Stimulated activated CD4-positive, alpha-beta T cell treated with anti-CD3 and anti-CD28 coated beads, TNF-alpha, amount 100 ng/mL, for 1 hour (primary cell): ENCODE measurements around the gene CILP2.

Experiments
- DNase-seq, 3 donors: peaks; one replicate each; pipeline ENCODE4 v3.0.0-alpha.2; 2020; ENCODE audit warnings: low read depth in 3 of 3, low spot score in 1 of 3

Gene CILP2, protein sequence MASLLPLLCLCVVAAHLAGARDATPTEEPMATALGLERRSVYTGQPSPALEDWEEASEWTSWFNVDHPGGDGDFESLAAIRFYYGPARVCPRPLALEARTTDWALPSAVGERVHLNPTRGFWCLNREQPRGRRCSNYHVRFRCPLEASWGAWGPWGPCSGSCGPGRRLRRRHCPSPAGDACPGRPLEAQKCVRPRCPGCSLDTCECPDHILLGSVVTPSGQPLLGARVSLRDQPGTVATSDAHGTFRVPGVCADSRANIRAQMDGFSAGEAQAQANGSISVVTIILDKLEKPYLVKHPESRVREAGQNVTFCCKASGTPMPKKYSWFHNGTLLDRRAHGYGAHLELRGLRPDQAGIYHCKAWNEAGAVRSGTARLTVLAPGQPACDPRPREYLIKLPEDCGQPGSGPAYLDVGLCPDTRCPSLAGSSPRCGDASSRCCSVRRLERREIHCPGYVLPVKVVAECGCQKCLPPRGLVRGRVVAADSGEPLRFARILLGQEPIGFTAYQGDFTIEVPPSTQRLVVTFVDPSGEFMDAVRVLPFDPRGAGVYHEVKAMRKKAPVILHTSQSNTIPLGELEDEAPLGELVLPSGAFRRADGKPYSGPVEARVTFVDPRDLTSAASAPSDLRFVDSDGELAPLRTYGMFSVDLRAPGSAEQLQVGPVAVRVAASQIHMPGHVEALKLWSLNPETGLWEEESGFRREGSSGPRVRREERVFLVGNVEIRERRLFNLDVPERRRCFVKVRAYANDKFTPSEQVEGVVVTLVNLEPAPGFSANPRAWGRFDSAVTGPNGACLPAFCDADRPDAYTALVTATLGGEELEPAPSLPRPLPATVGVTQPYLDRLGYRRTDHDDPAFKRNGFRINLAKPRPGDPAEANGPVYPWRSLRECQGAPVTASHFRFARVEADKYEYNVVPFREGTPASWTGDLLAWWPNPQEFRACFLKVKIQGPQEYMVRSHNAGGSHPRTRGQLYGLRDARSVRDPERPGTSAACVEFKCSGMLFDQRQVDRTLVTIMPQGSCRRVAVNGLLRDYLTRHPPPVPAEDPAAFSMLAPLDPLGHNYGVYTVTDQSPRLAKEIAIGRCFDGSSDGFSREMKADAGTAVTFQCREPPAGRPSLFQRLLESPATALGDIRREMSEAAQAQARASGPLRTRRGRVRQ

DNA sequence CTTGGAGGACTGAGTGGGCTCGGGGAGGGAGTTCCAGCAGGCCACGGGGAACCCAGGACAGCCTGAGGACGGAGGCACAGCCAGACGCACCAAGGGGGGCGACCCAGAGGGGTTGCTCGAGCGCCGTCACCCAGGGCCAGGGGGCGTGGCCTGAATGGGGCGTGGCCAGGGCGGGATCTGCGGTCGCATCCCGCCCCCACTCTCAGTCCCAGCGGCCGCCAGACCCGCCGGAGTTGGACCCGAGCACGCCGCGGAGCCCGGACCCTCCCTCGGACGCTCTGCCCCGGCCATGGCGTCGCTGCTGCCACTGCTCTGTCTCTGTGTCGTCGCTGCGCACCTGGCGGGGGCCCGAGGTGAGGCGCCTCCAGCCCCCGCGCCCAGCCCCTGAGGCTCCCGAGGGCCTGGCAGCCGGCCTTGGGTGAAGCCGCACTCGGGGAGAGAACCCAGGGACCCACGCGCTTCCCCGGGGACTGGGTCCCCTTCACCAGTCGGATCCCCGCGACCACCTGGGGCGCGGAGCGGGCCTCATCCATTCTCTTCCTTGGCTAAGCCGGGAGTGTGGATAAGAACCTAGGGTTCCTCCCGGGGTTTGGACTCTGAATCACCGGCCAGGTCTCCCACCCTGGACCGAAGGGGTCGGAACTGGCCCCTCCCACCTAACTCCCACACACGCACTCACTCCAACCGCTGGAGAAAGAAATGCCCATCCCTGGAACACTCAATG is at the start of gene CILP2:
CILP2 (plus strand) TSS at position 205 of the 724 bp plus-strand sequence; CDS start at position 290, 85 bp downstream.
- DNase-seq = no peak

DNA sequence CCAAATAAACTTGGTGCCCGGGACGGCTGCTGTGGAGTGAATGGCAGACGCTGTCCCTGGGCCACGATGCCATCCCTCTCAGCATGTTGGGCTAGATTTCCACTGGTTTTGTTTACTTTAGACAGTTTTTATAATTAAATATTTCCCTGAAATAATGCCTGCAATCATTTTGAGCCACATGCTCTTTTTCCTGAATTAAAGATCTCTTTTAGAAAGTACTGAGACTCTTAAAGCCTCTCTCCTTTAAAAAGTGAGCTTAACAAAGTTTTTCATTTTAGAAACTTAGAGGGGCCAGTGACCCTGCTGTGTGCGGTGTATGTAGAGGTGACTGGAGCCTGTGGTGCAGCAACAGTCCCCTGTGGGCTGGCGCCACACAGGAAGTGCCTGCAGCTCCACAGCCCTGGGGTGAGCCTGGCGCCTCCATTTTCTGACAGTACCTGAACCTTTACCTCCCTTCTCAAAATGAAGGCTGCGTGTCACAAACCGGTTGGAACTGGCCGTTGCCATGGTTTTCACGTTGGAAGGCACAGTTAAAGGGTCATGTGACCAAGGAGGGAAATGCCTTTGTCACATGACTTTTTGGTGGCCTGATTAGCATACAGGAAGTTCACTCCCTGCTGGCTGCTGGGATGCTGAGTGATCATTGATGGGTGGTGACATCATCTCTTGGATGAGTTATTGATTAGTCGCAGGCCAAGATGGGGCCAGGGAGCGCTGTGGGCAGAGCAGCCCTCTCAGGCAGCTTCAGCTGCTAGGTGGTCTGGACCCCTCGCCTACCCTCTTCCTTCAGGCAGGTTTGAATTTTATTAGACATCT is 49.0 kb upstream of the CILP2 start:
- peak; percentile 59 to 75 (median 70) for DNase-seq

DNA sequence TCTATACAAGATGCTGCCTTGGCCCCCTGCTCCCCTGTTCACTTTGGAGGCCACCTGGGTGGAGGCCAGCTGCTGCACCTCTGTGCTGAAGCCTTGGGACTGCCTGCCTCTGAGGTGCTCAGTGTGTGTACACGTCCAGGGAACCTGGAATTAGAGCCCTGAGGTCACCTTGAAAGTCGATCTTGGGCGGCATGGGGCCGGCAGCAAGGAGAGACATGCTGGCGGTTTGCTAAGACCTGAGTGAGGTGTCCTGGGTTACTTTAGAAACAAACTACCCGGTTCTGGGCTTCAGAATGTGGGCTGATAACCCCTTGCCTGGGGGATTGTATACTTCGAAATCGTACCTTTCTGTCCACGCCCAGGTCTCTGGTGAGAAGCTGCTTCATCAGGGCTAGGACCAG is 48.3 kb upstream of the CILP2 start:
- DNase-seq = no peak

DNA sequence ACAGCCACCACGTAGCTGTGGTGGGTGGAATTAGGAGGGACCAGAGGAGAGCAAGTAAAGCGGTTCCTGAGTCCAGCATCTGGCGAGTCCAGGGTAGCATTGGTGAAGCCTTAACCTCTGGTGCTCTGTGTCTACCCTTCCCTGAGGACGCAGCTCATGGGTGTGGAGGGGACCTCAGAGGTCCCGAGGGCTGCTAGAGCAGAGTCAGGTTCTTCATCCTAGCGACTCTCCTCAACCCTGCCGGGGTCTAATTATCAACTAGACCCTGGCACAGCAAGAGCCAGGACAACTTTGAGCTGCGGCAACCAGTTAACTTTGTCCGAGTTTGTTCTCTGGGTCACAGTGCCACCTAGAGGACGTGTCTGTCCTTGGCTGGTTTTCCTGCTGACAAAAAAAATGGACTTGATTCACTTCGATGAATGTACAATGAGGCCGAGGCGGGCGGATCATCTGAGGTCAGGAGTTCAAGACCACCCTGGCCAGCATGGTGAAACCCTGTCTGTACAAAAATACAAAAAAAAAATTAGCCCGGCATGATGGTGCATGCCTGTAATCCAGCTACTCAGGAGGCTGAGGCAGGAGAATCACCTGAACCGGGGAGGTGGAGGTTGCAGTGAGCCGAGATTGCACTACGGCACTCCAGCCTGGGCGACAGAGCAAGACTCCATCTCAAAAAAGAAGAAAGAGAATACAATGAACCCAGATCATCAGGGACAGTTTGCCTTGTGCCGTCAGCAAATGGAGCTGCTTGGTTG is 47.7 kb upstream of the CILP2 start:
- DNase-seq = peak; percentile 52 to 61 (median 61)

DNA sequence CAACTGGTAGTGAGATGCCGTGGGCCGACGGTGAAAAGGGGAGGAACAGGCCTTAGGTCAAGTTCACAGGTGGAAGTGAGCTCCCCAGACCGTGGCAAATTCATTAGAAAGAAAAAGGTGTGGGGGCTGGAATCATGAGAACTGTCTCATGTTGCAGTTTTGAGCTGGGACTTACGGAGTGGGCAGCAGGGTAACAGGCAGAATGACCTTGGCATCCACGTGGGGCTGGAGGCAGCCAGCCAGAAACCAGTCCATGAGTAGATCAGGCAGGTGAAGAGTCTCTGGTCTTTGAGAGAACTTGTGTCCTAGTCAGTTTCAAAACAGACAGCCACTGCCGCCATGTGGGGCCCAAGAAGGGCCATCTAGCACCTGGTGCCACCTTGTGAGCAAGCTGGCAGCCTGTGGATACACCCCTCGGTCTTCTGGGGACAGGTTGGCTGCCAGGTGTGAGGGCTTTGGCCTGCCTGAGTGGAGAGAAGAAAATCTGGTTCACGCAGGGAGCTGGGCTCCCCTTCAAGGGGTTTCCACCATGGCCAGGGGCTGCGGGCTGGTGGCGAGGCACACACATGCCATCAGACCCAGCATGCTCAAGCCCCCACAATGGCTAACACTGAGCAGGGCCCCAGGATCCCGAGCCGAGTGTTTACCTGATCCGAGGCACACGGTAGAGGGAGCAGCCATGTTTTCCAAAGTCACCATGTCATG is 46.6 kb upstream of the CILP2 start:
- DNase-seq = no peak

DNA sequence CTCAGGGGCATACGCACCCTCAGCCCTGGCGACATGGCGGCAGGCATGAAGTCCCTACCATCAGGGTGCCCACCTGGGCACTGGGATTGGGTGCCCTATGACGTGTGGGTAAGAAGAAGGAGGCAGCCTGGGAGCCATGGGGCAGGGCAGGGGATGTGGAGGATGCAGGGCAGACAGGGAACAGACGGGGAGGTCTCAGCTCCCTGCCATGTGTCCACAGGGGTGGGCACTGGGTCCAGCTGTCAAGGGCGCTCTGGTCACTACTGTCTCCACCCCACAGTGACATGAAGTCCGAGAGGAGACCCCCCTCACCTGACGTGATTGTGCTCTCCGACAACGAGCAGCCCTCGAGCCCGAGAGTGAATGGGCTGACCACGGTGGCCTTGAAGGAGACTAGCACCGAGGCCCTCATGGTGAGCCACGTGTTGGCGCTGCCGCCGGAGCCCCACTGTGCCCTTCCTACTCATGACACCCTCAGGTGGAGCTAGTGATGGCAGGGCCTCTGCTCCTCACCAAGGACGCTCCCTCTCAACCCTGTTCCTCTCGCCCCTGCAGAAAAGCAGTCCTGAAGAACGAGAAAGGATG is 45.9 kb upstream of the CILP2 start:
- no peak for DNase-seq

DNA sequence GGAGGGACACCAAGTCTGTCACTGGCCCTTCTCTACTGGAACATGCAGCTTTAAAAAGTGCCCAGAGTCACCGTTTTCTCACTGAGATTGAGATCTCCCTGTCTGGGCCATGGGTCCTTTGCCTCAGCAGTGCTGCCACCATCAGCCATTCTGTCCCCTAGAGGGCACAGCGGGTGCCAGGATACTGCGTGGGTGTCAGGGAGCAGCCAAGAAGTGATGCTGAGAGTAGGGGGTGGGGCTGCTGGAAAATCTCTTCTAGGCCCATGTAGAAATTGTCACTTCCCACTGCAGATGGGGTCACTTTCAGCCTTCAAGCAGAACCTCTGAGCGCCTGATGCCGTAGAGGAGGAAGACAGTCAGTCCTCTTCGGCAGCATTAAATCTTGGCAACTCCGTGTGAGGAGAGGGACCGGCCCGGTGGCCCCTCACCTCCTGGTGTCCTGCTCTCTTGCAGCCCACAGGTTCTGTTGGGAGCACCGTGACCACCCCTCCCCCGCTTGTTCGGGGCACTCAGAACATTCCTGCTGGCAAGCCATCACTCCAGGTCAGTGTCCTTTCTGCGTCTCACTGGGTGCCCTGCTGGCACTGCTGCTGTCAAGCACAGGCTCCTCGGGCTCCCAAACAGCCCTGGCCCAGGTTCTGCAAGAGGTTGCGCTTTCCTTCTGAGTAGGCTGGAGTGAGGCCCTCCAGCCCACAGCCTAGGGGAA is 44.1 kb upstream of the CILP2 start:
- DNase-seq = no peak

DNA sequence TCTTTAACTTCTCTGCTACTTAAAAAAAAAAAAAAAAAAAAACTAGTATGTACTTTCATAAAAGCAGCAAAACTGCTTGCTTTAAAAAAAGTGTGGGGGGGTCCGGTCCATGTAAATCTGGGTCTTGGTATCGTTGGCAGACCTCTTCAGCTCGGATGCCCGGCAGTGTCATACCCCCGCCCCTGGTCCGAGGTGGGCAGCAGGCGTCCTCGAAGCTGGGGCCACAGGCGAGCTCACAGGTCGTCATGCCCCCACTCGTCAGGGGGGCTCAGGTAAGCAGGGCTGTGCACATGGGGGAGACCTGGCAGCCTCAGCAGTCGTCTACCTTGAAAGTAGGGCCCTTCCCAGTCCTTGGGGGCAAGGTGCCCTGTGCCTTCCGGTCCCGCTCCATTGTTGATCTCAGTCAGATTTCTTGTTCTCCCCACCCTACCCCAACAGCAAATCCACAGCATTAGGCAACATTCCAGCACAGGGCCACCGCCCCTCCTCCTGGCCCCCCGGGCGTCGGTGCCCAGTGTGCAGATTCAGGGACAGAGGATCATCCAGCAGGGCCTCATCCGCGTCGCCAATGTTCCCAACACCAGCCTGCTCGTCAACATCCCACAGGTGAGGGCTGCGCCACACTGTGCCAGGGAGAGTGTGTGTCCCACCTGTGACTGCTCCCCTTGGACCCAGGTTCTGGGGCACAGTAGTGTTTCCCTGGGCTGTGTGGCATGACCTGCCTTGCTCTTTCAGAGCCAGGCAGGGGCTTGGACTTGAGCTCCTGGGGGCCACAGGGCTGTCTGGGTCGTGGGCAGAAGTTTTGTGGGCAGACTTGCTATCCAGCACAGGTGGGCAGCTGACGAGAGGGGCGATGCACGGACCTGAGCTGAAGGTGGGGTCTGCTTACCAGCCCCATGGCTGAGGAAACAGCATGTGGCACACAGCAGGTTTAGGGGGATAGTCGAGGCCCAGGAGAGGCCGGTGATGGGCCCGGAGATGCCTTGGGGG is 42.2 kb upstream of the CILP2 start:
- no peak for DNase-seq

DNA sequence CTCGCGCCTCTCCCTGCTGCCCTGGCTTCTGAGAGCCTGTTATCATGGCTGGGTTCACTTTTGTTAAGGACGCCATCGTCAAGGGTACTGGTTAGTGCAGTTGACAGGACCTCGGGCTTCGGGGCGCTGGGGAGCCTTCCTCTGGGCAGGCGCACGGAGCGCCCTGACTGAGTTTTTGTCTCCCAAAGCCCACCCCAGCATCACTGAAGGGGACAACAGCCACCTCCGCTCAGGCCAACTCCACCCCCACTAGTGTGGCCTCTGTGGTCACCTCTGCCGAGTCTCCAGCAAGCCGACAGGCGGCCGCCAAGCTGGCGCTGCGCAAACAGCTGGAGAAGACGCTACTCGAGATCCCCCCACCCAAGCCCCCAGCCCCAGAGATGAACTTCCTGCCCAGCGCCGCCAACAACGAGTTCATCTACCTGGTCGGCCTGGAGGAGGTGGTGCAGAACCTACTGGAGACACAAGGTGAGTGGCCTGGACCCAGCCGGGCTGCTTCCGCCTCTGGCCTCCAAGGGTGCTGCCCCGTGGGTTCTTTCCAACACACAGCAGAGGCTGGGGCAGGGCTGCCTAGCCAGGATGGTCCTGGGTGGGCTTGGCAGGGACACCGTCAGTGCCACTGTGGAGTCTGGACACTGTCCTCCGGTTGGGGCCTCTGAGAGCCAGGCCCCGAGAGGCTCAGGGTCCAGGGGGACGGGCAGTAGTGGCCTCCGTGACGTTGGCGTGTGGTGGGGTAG is 39.6 kb upstream of the CILP2 start:
- no peak for DNase-seq

DNA sequence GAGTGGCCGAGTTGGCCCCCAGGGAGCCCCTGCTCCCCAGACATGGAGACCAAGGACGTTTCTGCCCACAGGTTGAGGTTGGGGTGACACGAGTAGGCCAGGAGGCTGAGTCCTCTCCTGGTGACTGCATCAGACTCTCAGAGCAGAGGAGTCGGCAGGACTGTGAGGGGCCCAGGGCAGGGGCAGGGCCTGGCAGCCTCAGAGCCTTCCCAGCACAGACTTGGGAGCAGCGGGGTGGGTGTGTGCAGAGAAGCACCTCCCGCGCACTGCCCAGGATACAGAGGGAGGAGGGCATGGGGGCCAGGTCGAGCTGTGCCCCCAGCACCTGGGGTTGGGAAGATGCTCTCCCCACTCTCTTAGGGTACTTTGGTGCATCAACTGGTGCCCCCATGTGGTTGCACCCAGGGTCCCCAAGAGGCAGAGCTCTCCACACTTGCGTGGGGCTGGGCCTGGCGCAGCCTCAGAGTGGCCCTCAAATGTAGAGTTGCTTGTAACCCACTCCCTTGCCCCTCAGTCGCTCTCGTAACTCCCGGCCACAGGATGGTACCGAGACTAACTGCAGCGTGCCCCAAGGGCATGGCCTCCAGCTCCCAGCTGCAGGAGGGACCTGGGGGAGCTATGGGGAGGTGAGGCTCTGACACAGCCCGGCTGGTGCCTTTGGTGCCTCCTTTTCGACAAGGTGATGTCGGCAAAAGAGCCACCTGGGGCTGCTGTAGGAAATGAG is 38.6 kb upstream of the CILP2 start:
- no peak for DNase-seq

DNA sequence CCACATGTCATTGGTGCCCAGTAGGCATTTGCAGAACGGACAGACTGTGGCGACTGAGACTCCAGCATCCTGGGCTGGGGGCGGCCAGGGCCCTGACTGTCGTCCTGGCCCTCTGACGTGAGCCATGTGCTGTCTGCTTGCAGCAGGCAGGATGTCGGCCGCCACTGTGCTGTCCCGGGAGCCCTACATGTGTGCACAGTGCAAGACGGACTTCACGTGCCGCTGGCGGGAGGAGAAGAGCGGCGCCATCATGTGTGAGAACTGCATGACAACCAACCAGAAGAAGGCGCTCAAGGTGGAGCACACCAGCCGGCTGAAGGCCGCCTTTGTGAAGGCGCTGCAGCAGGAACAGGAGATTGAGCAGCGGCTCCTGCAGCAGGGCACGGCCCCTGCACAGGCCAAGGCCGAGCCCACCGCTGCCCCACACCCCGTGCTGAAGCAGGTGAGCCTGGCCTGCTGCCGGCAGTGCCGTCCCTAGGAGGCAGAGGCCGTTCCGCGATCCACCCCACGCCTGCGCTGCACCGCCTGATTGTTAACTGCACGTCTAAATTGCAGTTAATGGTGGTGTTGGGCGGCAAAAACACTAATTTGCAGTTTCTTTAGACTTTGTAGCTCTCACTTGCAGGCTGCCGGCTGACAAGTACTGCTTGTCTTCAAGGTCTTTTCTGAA is 37.0 kb upstream of the CILP2 start:
- DNase-seq = no peak

DNA sequence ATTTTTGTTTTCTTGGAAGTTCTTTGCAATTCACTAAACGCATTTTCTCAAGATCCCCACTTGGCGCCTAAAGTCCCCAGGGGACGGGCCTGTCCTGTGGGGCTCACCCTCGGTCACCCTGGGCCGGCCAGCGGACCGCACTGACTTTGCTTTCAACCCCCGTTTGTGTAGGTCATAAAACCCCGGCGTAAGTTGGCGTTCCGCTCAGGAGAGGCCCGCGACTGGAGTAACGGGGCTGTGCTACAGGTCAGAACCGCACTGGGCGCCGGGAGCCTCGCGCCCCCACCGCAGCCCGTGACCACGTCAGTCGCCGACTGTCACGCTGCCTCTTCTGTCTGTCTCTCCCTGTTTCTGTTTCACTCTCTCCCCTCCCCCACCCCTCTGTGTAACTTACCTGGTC is 36.3 kb upstream of the CILP2 start:
- no peak for DNase-seq

DNA sequence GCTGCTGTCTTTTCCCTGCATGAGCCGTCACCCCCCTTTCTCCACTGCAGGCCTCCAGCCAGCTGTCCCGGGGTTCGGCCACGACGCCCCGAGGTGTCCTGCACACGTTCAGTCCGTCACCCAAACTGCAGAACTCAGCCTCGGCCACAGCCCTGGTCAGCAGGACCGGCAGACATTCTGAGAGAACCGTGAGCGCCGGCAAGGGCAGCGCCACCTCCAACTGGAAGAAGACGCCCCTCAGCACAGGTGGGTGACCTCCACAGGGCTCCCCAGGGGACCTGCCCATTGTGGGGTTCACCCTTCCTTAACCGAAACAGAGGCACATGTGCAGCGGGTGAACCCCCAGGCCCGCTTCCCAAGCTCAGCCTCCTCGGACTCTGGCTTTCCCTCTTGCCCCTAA is 35.8 kb upstream of the CILP2 start:
- no peak for DNase-seq

DNA sequence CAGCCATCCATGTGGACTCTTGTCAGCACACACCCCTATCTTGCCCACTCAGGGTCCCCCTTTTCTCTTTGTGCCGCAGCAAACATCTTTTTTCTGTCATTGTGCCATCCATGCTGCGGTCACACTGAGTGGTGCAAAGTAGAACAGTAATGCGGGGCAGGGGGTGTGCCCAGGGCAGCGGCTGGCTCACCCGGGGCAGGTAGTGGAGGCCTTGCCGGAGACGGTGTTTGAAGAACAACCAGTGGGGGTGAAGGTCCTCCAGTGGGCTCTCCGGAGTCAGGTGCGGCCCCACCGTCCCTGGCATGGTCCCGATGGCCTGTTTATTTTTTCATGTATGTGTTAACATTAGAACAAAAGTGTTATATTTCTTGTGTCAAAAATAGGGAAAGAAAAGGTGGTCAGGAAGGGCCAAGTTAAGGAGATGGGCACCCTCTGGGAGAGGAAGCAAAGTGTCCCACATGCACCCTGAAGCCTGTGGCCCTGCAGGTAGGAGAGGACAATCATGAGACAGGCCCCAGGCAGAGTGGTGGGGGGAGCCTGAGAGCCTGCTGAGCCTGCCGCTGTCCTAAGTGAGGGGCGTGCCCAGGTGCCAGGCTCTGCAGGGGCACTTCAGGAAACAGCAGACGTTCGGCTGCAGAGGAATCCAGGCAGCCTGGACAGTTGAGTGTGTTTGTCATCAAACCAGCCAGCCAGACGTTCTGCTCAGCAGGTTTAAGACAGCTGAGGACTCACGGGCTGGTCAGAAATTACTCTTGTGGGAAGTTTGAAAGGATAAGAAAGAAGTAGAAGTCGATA is 35.1 kb upstream of the CILP2 start:
- DNase-seq = no peak
